ENCODE measurements around the gene TENM4.

- TF ChIP-seq, protein P1, sequence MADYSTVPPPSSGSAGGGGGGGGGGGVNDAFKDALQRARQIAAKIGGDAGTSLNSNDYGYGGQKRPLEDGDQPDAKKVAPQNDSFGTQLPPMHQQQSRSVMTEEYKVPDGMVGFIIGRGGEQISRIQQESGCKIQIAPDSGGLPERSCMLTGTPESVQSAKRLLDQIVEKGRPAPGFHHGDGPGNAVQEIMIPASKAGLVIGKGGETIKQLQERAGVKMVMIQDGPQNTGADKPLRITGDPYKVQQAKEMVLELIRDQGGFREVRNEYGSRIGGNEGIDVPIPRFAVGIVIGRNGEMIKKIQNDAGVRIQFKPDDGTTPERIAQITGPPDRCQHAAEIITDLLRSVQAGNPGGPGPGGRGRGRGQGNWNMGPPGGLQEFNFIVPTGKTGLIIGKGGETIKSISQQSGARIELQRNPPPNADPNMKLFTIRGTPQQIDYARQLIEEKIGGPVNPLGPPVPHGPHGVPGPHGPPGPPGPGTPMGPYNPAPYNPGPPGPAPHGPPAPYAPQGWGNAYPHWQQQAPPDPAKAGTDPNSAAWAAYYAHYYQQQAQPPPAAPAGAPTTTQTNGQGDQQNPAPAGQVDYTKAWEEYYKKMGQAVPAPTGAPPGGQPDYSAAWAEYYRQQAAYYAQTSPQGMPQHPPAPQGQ (CRISPR knock-in tag; IDR thresholded peaks at IDR 0.05; ENCODE audit: borderline replicate concordance) = no peak
- TF ChIP-seq NR2F1 (CRISPR knock-in tag; IDR thresholded peaks at IDR 0.05) = no peak
- TF ChIP-seq, protein P2, sequence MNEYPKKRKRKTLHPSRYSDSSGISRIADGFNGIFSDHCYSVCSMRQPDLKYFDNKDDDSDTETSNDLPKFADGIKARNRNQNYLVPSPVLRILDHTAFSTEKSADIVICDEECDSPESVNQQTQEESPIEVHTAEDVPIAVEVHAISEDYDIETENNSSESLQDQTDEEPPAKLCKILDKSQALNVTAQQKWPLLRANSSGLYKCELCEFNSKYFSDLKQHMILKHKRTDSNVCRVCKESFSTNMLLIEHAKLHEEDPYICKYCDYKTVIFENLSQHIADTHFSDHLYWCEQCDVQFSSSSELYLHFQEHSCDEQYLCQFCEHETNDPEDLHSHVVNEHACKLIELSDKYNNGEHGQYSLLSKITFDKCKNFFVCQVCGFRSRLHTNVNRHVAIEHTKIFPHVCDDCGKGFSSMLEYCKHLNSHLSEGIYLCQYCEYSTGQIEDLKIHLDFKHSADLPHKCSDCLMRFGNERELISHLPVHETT (CRISPR knock-in tag; conservative IDR thresholded peaks at IDR 0.05) = no peak
- TF ChIP-seq, protein P3, sequence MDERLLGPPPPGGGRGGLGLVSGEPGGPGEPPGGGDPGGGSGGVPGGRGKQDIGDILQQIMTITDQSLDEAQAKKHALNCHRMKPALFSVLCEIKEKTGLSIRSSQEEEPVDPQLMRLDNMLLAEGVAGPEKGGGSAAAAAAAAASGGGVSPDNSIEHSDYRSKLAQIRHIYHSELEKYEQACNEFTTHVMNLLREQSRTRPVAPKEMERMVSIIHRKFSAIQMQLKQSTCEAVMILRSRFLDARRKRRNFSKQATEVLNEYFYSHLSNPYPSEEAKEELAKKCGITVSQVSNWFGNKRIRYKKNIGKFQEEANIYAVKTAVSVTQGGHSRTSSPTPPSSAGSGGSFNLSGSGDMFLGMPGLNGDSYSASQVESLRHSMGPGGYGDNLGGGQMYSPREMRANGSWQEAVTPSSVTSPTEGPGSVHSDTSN (CRISPR knock-in tag; IDR thresholded peaks at IDR 0.05) = no peak
- no peak for TF ChIP-seq SMYD3 (CRISPR knock-in tag; IDR thresholded peaks at IDR 0.05)
- TF ChIP-seq, protein P4, sequence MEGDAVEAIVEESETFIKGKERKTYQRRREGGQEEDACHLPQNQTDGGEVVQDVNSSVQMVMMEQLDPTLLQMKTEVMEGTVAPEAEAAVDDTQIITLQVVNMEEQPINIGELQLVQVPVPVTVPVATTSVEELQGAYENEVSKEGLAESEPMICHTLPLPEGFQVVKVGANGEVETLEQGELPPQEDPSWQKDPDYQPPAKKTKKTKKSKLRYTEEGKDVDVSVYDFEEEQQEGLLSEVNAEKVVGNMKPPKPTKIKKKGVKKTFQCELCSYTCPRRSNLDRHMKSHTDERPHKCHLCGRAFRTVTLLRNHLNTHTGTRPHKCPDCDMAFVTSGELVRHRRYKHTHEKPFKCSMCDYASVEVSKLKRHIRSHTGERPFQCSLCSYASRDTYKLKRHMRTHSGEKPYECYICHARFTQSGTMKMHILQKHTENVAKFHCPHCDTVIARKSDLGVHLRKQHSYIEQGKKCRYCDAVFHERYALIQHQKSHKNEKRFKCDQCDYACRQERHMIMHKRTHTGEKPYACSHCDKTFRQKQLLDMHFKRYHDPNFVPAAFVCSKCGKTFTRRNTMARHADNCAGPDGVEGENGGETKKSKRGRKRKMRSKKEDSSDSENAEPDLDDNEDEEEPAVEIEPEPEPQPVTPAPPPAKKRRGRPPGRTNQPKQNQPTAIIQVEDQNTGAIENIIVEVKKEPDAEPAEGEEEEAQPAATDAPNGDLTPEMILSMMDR (CRISPR knock-in tag; IDR thresholded peaks at IDR 0.05) = no peak
- TF ChIP-seq FOXK2 (IDR thresholded peaks at IDR 0.05) = no peak
- TF ChIP-seq, protein P5, sequence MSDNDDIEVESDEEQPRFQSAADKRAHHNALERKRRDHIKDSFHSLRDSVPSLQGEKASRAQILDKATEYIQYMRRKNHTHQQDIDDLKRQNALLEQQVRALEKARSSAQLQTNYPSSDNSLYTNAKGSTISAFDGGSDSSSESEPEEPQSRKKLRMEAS (IDR thresholded peaks at IDR 0.05) = no peak
These were observed 78.5 kb downstream of the TENM4 start for GRCh38 chr11:79362206-79362757.

All from HepG2 (cell line).